Transverse colon (tissue), 4 donors: ENCODE data around the gene CRYGA. TPM values are rescaled to one million over a fixed set of nuclear protein-coding genes. Genes with fewer than 3 reads are reported as not detected.

Source experiments
- DNase-seq: peaks from one replicate; pipeline ENCODE4 v3.0.0-alpha.2; 2019
- H3K27ac ChIP-seq, 4 donors: fragments of 200-600 bp; sonication (generic); 2 replicates each; pipeline ENCODE4 v1.5.1; 2016 to 2018; ENCODE audit warnings: inconsistent platforms in 4 of 4
- H3K27me3 ChIP-seq: fragments of 200-600 bp; sonication (generic); 2 replicates; pipeline ENCODE4 v1.5.1; 2017; ENCODE audit warnings: inconsistent platforms
- H3K36me3 ChIP-seq, 4 donors: fragments of 200-600 bp; sonication (generic); 2 replicates each; pipeline ENCODE4 v1.5.1; 2017 to 2019; ENCODE audit warnings: inconsistent platforms in 4 of 4
- H3K4me1 ChIP-seq, 4 donors: fragments of 200-600 bp; sonication (generic); 2 replicates each; pipeline ENCODE4 v1.5.1; 2017 to 2020; ENCODE audit warnings: inconsistent platforms in 4 of 4
- H3K4me3 ChIP-seq, 4 donors: fragments of 200-600 bp; sonication (generic); 1 replicate in 1 of 4; 2 replicates in 3 of 4; pipeline versions ENCODE4 v1.5.1 to v1.6.1; 2017 to 2019; ENCODE audit warnings: inconsistent platforms in 4 of 4
- H3K9me3 ChIP-seq, 2 donors: fragments of 200-600 bp; sonication (generic); 2 replicates each; pipeline ENCODE4 v1.5.1; 2017 to 2019; ENCODE audit warnings: inconsistent platforms in 2 of 2
- EP300 ChIP-seq: sonication (generic); formaldehyde crosslinking; IDR thresholded peaks from one replicate; pipeline ENCODE4 v1.6.1; 2017; ENCODE audit warnings: antibody characterized with exemption, low read depth
- POLR2A ChIP-seq: fragments of 450-650 bp; IDR thresholded peaks from one replicate; pipeline ENCODE4 v1.6.1; 2016; ENCODE audit warnings: antibody characterized with exemption, mild to moderate bottlenecking, moderate library complexity
- POLR2AphosphoS5 ChIP-seq, 3 donors: sonication (generic); formaldehyde crosslinking; IDR thresholded peaks; one replicate each; pipeline ENCODE4 v1.6.1; 2016; ENCODE audit warnings: antibody characterized with exemption in 3 of 3
- WGBS, 2 donors: methylation state at CpG; one replicate each; pipeline ENCODE4 v1.1.5; 2018; ENCODE audit warnings: low coverage in 1 of 2; 5-methylcytosine and 5-hydroxymethylcytosine counted together
- in situ Hi-C, 4 donors: fragments of 200-750 bp; cut with MboI; loops; one replicate each; pipeline versions ENCODE4 v1.15.0 to v1.15.1; 2017; ENCODE audit warnings: low sequenced_read_pairs in 3 of 4, low pct_ligation_motif_present in 1 of 4, low pct_unique_long_range_greater_than_20kb in 1 of 4
- intact Hi-C: fragments of 100-400 bp; cut with DNase I; formaldehyde crosslinking; loops from one replicate; pipeline ENCODE4 v1.15.1; 2023; ENCODE audit warnings: low total_unique reads
- total RNA-seq, 4 donors: library from RNA; depleted of rRNA; stranded (reverse); fragments of >200 nt; gene quantifications; one replicate each; pipeline ENCODE4 v1.1.0, GENCODE V29; 2016
- TF ChIP-seq, protein P1 (sequence below), 5 experiments: fragments of 200-600 bp in 3 of 5; fragments of 450-650 bp in 2 of 5; sonication (generic) in 3 of 5; IDR thresholded peaks; 1 replicate in 2 of 5; 2 replicates in 3 of 5; pipeline ENCODE4 v1.5.1; 2016 to 2017; ENCODE audit warnings: antibody characterized with exemption in 5 of 5, inconsistent platforms in 3 of 5, mild to moderate bottlenecking in 2 of 5, moderate library complexity in 1 of 5

CRYGA gene
- total RNA-seq, 4 donors from 2014 or later, result not detected

DNA sequence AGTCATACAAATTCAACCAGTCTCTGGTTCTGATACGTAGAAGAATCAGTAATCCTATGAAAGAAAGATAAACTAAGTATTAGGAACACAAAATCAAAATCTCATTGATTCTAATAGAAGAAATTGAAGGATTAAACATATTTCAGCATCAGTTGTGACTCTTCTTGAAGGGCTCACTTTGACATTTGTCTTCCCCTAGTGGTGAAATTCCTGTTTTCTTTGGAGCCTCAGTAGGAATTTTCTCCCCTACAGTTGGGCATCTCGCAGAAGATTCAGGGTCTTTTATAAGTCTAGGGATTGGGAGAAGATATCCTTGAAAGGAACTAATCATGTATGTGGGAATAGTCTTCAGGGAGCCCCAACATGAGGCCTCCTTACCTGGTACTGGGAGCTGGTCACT lies 14.6 kb downstream of the CRYGA start:
- 51 to 69% methylated on average over 2 of the region's 2 CpGs for WGBS, 2 donors
- in situ Hi-C loops (no loop called here), intact Hi-C loops (no loop called here)
- Histone ChIP-seq H3K4me1 (no peaks in the 10 kb centered on the region), H3K4me3 (no peak overlapping the region), H3K9me3 (no peaks in the 10 kb centered on the region), H3K27me3 (no peaks in the 10 kb centered on the region), H3K36me3 (no peaks in the 10 kb centered on the region), H3K27ac (no peak overlapping the region)
- DNase-seq, result no peak
- TF ChIP-seq, protein P1, sequence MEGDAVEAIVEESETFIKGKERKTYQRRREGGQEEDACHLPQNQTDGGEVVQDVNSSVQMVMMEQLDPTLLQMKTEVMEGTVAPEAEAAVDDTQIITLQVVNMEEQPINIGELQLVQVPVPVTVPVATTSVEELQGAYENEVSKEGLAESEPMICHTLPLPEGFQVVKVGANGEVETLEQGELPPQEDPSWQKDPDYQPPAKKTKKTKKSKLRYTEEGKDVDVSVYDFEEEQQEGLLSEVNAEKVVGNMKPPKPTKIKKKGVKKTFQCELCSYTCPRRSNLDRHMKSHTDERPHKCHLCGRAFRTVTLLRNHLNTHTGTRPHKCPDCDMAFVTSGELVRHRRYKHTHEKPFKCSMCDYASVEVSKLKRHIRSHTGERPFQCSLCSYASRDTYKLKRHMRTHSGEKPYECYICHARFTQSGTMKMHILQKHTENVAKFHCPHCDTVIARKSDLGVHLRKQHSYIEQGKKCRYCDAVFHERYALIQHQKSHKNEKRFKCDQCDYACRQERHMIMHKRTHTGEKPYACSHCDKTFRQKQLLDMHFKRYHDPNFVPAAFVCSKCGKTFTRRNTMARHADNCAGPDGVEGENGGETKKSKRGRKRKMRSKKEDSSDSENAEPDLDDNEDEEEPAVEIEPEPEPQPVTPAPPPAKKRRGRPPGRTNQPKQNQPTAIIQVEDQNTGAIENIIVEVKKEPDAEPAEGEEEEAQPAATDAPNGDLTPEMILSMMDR (IDR thresholded peaks at IDR 0.05), result no peak
- TF ChIP-seq POLR2AphosphoS5 (IDR thresholded peaks at IDR 0.05) (no peak), POLR2A (no peak), EP300 (no peak)

DNA sequence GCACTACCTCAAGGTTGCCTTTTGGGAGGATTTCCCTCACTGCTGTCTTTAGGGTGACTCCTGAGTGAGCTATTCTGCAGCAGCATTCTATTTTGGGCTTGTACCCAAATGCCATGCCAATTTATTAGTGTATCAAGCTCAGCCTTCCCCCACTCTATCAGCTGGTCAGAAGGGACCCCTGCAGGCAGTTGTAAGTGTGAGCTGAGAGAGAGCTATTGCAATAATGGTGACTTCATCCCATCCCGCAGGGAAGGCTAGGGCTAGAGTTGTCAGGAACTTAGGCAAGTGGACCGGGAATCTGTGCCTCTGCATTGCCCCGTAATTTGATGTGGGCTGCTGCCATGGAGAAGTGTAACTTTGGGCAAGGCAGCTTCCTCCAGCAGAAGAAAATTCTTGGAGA lies 15.6 kb downstream of the CRYGA start:
- no peaks in the 10 kb centered on the region for H3K4me1 ChIP-seq
- no peak for DNase-seq
- WGBS, 2 donors, result 85 to 92% methylated on average over 2 to 3 of the region's 3 CpGs
- no peak for TF ChIP-seq EP300
- TF ChIP-seq, protein P1 (IDR thresholded peaks at IDR 0.05), result no peak
- no peak for TF ChIP-seq POLR2AphosphoS5 (IDR thresholded peaks at IDR 0.05)
- TF ChIP-seq POLR2A, result no peak
- intact Hi-C loops (no loop called here), in situ Hi-C loops (no loop called here)
- no peaks in the 10 kb centered on the region for H3K36me3 ChIP-seq
- no peak overlapping the region for H3K27ac ChIP-seq
- no peak overlapping the region for H3K4me3 ChIP-seq
- H3K27me3 ChIP-seq, result no peaks in the 10 kb centered on the region
- H3K9me3 ChIP-seq, result no peaks in the 10 kb centered on the region

DNA sequence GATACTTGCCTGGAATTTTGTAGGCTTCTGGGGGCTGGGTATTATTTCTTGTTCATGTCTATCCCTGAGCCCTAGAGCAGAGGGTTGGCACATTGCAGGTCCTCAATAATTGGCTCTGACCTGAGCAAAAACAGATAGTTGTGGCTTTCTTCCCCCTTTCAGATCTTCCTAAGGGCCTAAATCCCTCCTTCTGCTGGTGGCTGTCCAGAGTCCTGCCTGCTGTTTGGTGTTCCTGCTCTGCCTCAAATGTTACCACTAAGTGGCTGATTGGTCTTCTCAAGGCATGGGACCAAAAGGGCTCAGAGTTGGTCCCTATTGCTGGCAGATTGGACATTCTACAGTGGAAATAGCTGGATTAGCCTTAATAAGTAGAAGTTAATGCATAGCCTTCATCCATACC lies 16.4 kb downstream of the CRYGA start:
- H3K27me3 ChIP-seq, result no peaks in the 10 kb centered on the region
- in situ Hi-C loops, result no loop called here
- intact Hi-C loops, result no loop called here
- TF ChIP-seq EP300 (no peak), POLR2AphosphoS5 (IDR thresholded peaks at IDR 0.05) (no peak), POLR2A (no peak)
- TF ChIP-seq, protein P1 (IDR thresholded peaks at IDR 0.05), result no peak
- H3K36me3 ChIP-seq, result no peaks in the 10 kb centered on the region
- H3K4me3 ChIP-seq, result no peak overlapping the region
- no peak overlapping the region for H3K27ac ChIP-seq
- DNase-seq, result no peak
- no peaks in the 10 kb centered on the region for H3K9me3 ChIP-seq
- no peaks in the 10 kb centered on the region for H3K4me1 ChIP-seq

DNA sequence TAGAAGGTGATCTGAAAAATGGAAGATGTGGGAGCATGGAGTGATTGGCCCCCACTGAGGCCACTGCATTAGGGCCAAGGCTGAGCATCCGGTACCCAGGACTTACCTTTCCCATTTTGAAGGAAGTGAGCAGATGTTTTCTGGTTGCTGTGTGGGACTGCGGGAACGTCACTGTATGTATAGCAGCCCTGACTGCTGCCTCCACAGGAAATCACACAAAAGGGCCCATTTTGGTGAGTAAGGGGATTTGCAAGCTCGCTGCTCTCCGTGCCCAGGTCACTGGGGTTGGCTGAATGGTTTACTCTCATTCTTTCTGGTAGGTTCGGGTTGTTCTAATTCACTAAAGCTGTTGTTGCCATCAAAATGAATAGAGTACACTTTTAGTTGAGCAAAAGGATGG lies 17.4 kb downstream of the CRYGA start, which contains the start of gene CRYGB:
TSS of gene CRYGB (minus strand) at position 153 of the 400 bp plus-strand sequence. CDS start at position 115, 38 bp downstream.
- Histone ChIP-seq H3K27ac (no peak within 1 kb of the TSS), H3K27me3 (no peaks in the 10 kb centered on the region), H3K9me3 (no peaks in the 10 kb centered on the region), H3K4me3 (no peak within 1 kb of the TSS), H3K4me1 (no peaks in the 10 kb centered on the region), H3K36me3 (no peaks in the 10 kb centered on the region)
- TF ChIP-seq, protein P1 (IDR thresholded peaks at IDR 0.05), result no peak
- no peak for TF ChIP-seq EP300
- TF ChIP-seq POLR2A, result no peak
- no peak for TF ChIP-seq POLR2AphosphoS5 (IDR thresholded peaks at IDR 0.05)
- intact Hi-C loops, result no loop called here
- no peak for DNase-seq
- 68% methylated on average over 6 of the region's 6 CpGs; no CpG with 5 or more reads in 1 of the 2 donors for WGBS, 2 donors
- in situ Hi-C loops, result no loop called here
